ENCODE measurements around the gene TMEM135. TPM values are rescaled to one million over a fixed set of nuclear protein-coding genes. Genes with fewer than 3 reads are reported as not detected.

Gene TMEM135
- total and polyA plus RNA-seq, 2 donors from 2014 or later: 12.0 to 24.6 TPM

GRCh38 chr11:87347441-87347840 lies 309.7 kb downstream of the TMEM135 start:
- no peak for TF ChIP-seq CTCF (IDR thresholded peaks at IDR 0.05; ENCODE audit: borderline replicate concordance, extremely low read depth, insufficient read depth)
- FAIRE-seq: no peak
- H3K9me3 ChIP-seq (ENCODE audit: control insufficient read depth in 2 of 3, insufficient read depth in 1 of 3, low read length in 3 of 3): no peaks in the 10 kb centered on the region
- intact Hi-C loops (cut with DNase I): no loop called here
- DNase-seq: no peak
- no peak overlapping the region for H3K4me3 ChIP-seq (ENCODE audit: low read length in 3 of 3)
- H3K9ac ChIP-seq (ENCODE audit: low read length in 3 of 3): no peak overlapping the region
- no peaks in the 10 kb centered on the region for H3K36me3 ChIP-seq (ENCODE audit: control insufficient read depth in 2 of 3, insufficient read depth in 3 of 3, low read length in 3 of 3)
- no peaks in the 10 kb centered on the region for H3K27me3 ChIP-seq (ENCODE audit: control insufficient read depth, insufficient read depth, low read length)
- peaks cover 0 to under 1% (median 0%) of the 10 kb centered on the region in 3 donors for H3K4me1 ChIP-seq (ENCODE audit: control insufficient read depth in 2 of 3, insufficient read depth in 2 of 3, low read depth in 1 of 3, low read length in 3 of 3)
- H3K27ac ChIP-seq (ENCODE audit: low read depth in 2 of 2, low read length in 2 of 2): no peak overlapping the region

GRCh38 chr11:87347854-87348253 lies 310.1 kb downstream of the TMEM135 start:
- Histone ChIP-seq H3K9ac (ENCODE audit: low read length in 3 of 3) (no peak overlapping the region), H3K4me3 (ENCODE audit: low read length in 3 of 3) (no peak overlapping the region), H3K9me3 (ENCODE audit: control insufficient read depth in 2 of 3, insufficient read depth in 1 of 3, low read length in 3 of 3) (no peaks in the 10 kb centered on the region), H3K36me3 (ENCODE audit: control insufficient read depth in 2 of 3, insufficient read depth in 3 of 3, low read length in 3 of 3) (no peaks in the 10 kb centered on the region), H3K27ac (ENCODE audit: low read depth in 2 of 2, low read length in 2 of 2) (no peak overlapping the region), H3K27me3 (ENCODE audit: control insufficient read depth, insufficient read depth, low read length) (no peaks in the 10 kb centered on the region), H3K4me1 (ENCODE audit: control insufficient read depth in 2 of 3, insufficient read depth in 2 of 3, low read depth in 1 of 3, low read length in 3 of 3) (peaks cover 0 to 3% (median 0%) of the 10 kb centered on the region in 3 donors)
- intact Hi-C loops (cut with DNase I): no loop called here
- TF ChIP-seq CTCF (IDR thresholded peaks at IDR 0.05; ENCODE audit: borderline replicate concordance, extremely low read depth, insufficient read depth): no peak
- DNase-seq (no peak), FAIRE-seq (no peak)

GRCh38 chr11:87351676-87352075 lies 313.9 kb downstream of the TMEM135 start:
- Histone ChIP-seq H3K36me3 (ENCODE audit: control insufficient read depth in 2 of 3, insufficient read depth in 3 of 3, low read length in 3 of 3) (no peaks in the 10 kb centered on the region), H3K27ac (ENCODE audit: low read depth in 2 of 2, low read length in 2 of 2) (no peak overlapping the region), H3K4me3 (ENCODE audit: low read length in 3 of 3) (no peak overlapping the region), H3K4me1 (ENCODE audit: control insufficient read depth in 2 of 3, insufficient read depth in 2 of 3, low read depth in 1 of 3, low read length in 3 of 3) (peaks cover 0 to 6% (median 0%) of the 10 kb centered on the region in 3 donors), H3K27me3 (ENCODE audit: control insufficient read depth, insufficient read depth, low read length) (no peaks in the 10 kb centered on the region), H3K9me3 (ENCODE audit: control insufficient read depth in 2 of 3, insufficient read depth in 1 of 3, low read length in 3 of 3) (no peaks in the 10 kb centered on the region), H3K9ac (ENCODE audit: low read length in 3 of 3) (no peak overlapping the region)
- no peak for TF ChIP-seq CTCF (IDR thresholded peaks at IDR 0.05; ENCODE audit: borderline replicate concordance, extremely low read depth, insufficient read depth)
- no peak for FAIRE-seq
- intact Hi-C loops (cut with DNase I): loop anchor here (5.0 kb wide), 1 partner anchor 71 kb away; no protein-coding TSS in a partner anchor
- DNase-seq: no peak

Data from kidney (tissue), 14 donors.